Measurements from ENCODE around the gene TLK2. TPM values are rescaled to one million over a fixed set of nuclear protein-coding genes. Genes with fewer than 3 reads are reported as not detected.

Gene TLK2
- total RNA-seq, 1 experiment from 2014 or later: 54.7 TPM

GRCh38 chr17:62653002-62653825, 174.6 kb downstream of the TLK2 start:
- Histone ChIP-seq H3K4me3 (ENCODE audit: low read depth, low read length, poor library complexity, severe bottlenecking) (peak overlapping the region; percentile 57), H3K36me3 (ENCODE audit: insufficient read depth, low read length, poor library complexity, severe bottlenecking) (no peaks in the 10 kb centered on the region), H3K27me3 (replicated peaks; ENCODE audit: insufficient read depth, low read depth, low read length, poor library complexity) (no peaks in the 10 kb centered on the region), H3K9me3 (ENCODE audit: low read depth, low read length, poor library complexity, severe bottlenecking) (no peaks in the 10 kb centered on the region), H3K27ac (ENCODE audit: low read depth, low read length, poor library complexity, severe bottlenecking) (peak overlapping the region; percentile 75), H3K4me1 (ENCODE audit: insufficient read depth, low read length, poor library complexity, severe bottlenecking) (peaks cover 16% of the 10 kb centered on the region)
- POLR2A ChIA-PET (ENCODE audit: low non-redundant PET): no interaction called here
- peak; percentile 82 for DNase-seq (ENCODE audit: low spot score)
- no TSS peak for BruUV-seq (replicated peaks)
- TF ChIP-seq, protein P1, sequence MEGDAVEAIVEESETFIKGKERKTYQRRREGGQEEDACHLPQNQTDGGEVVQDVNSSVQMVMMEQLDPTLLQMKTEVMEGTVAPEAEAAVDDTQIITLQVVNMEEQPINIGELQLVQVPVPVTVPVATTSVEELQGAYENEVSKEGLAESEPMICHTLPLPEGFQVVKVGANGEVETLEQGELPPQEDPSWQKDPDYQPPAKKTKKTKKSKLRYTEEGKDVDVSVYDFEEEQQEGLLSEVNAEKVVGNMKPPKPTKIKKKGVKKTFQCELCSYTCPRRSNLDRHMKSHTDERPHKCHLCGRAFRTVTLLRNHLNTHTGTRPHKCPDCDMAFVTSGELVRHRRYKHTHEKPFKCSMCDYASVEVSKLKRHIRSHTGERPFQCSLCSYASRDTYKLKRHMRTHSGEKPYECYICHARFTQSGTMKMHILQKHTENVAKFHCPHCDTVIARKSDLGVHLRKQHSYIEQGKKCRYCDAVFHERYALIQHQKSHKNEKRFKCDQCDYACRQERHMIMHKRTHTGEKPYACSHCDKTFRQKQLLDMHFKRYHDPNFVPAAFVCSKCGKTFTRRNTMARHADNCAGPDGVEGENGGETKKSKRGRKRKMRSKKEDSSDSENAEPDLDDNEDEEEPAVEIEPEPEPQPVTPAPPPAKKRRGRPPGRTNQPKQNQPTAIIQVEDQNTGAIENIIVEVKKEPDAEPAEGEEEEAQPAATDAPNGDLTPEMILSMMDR (conservative IDR thresholded peaks at IDR 0.05; ENCODE audit: low read depth, low read length): no peak
- no peak for TF ChIP-seq EZH2 (IDR thresholded peaks at IDR 0.05; ENCODE audit: borderline replicate concordance, low read depth, low read length, poor library complexity, severe bottlenecking)
- CTCF ChIA-PET: no interaction called here
- intact Hi-C loops (cut with micrococcal nuclease; ENCODE audit: unreplicated experiment): no loop called here

DNA sequence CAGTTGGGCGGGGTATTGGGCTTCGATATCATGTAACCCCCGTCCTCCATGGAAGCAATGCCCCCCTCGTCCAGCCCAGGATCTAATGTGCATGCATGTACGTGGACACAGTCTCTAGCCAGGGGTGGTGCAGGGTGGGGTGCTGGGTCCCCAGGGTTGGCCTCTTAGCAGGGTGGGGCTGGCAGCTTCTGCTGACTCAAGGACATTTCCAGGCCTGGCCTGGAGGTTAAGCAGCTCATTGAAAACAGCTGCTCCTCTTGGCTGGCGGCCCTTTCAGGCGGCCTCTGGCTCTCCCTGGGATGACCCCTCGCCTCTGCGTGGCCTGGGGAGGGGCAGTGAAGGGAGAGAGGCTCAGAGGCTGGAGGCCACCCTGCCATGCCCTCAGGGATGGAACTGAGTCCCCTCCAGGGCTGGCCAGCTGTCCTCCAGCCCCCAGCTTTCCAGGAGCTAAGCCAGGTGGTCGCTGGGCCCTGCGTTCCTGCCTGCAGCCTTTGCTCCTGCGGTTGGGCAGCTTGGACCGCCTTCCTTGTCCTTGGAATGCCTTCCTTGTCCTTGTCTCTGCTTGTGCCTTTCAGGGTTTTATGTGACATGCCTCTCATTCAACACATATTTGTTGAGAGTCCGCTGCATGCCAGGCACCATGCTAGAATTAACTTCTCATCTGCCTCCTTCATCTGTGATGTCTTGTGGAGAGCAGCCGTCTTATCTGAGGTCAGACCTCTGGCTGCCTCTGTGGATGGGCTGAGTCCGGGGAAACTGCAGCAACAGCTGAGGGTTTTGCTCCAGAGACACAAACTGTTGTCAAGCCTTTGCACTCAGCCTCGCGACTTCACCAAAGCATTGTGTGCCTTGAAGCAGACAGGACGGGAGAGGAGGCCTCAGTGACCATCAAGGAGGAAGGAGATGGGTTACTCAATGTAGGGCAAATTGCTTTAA, 175.5 kb downstream of the TLK2 start:
- intact Hi-C loops (cut with micrococcal nuclease; ENCODE audit: unreplicated experiment): no loop called here
- Histone ChIP-seq H3K4me1 (ENCODE audit: insufficient read depth, low read length, poor library complexity, severe bottlenecking) (peaks cover 16% of the 10 kb centered on the region), H3K27ac (ENCODE audit: low read depth, low read length, poor library complexity, severe bottlenecking) (no peak overlapping the region), H3K9me3 (ENCODE audit: low read depth, low read length, poor library complexity, severe bottlenecking) (no peaks in the 10 kb centered on the region), H3K27me3 (replicated peaks; ENCODE audit: insufficient read depth, low read depth, low read length, poor library complexity) (no peaks in the 10 kb centered on the region), H3K4me3 (ENCODE audit: low read depth, low read length, poor library complexity, severe bottlenecking) (no peak overlapping the region), H3K36me3 (ENCODE audit: insufficient read depth, low read length, poor library complexity, severe bottlenecking) (no peaks in the 10 kb centered on the region)
- POLR2A ChIA-PET (ENCODE audit: low non-redundant PET): no interaction called here
- CTCF ChIA-PET: no interaction called here
- TF ChIP-seq, protein P1 (conservative IDR thresholded peaks at IDR 0.05; ENCODE audit: low read depth, low read length): no peak
- no peak for TF ChIP-seq EZH2 (IDR thresholded peaks at IDR 0.05; ENCODE audit: borderline replicate concordance, low read depth, low read length, poor library complexity, severe bottlenecking)
- DNase-seq (ENCODE audit: low spot score): no peak
- no TSS peak for BruUV-seq (replicated peaks)

DNA sequence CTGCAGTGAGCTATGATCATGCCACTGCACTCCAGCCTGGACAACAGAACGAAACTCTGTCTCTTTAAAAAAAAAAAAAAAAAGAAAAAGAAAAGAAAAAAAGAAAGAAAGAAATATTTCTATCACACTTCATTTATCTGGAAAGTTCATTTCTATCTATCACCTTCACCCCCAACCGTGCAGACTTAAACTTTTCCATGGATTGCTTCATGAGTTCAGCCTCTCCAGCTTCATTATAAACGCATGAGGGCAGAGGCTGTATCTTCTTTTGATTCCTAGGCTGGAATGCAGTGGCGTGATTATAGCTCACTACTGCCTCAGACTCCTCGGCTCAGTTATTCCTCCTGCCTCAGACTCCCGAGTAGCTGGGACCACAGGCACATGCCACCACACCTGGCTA, 177.0 kb downstream of the TLK2 start:
- H3K4me3 ChIP-seq (ENCODE audit: low read depth, low read length, poor library complexity, severe bottlenecking): no peak overlapping the region
- BruUV-seq (replicated peaks): no TSS peak
- no peak for TF ChIP-seq EZH2 (IDR thresholded peaks at IDR 0.05; ENCODE audit: borderline replicate concordance, low read depth, low read length, poor library complexity, severe bottlenecking)
- TF ChIP-seq, protein P1 (conservative IDR thresholded peaks at IDR 0.05; ENCODE audit: low read depth, low read length): no peak
- H3K27ac ChIP-seq (ENCODE audit: low read depth, low read length, poor library complexity, severe bottlenecking): no peak overlapping the region
- CTCF ChIA-PET: interaction anchor here (0.6 kb wide), 1 partner anchor 318 kb away, joined by 3 read pairs; no protein-coding TSS in a partner anchor
- H3K9me3 ChIP-seq (ENCODE audit: low read depth, low read length, poor library complexity, severe bottlenecking): peaks cover 4% of the 10 kb centered on the region
- no peaks in the 10 kb centered on the region for H3K36me3 ChIP-seq (ENCODE audit: insufficient read depth, low read length, poor library complexity, severe bottlenecking)
- POLR2A ChIA-PET (ENCODE audit: low non-redundant PET): no interaction called here
- no peaks in the 10 kb centered on the region for H3K27me3 ChIP-seq (replicated peaks; ENCODE audit: insufficient read depth, low read depth, low read length, poor library complexity)
- intact Hi-C loops (cut with micrococcal nuclease; ENCODE audit: unreplicated experiment): no loop called here
- DNase-seq (ENCODE audit: low spot score): no peak
- H3K4me1 ChIP-seq (ENCODE audit: insufficient read depth, low read length, poor library complexity, severe bottlenecking): peaks cover 16% of the 10 kb centered on the region

All from A673 (cell line).